ENCODE results near the gene HSPA1A. TPM values are rescaled to one million over a fixed set of nuclear protein-coding genes. Genes with fewer than 3 reads are reported as not detected.

HSPA1A gene
- total RNA-seq, 6 experiments from 2014 or later: 78.5 to 102 (median 84.7) TPM

- no peak for DNase-seq
- no peak for TF ChIP-seq CTCF (IDR thresholded peaks at IDR 0.05)
- Mint-ChIP-seq H3K36me3 (ENCODE audit: low read depth) (no peaks in the 10 kb centered on the region), H3K9me3 (no peaks in the 10 kb centered on the region), H3K27me3 (ENCODE audit: insufficient read depth) (peaks cover 6% of the 10 kb centered on the region), H3K27ac (no peak overlapping the region), H3K4me3 (no peak overlapping the region), H3K4me1 (ENCODE audit: low read depth) (peaks cover 25% of the 10 kb centered on the region)
These were observed 50.1 kb downstream of the HSPA1A start for GRCh38 chr6:31865205-31866118.

Other genes starting within 250 kb of the HSPA1A start
- gene LTA, start 243.3 kb upstream of the HSPA1A start, total RNA-seq (2021; fragmentation: NEBNext Ultra II Directional; extraction: Animal tissue kit (Norgen Biotek cat#: 25700)): not detected
- under 1 TPM; 0.12 to 0.41 (median 0.23) TPM for gene TNF, start 240.0 kb upstream of the HSPA1A start, total RNA-seq (2021; fragmentation: NEBNext Ultra II Directional; extraction: Animal tissue kit (Norgen Biotek cat#: 25700))
- gene LTB, start 233.1 kb upstream of the HSPA1A start, total RNA-seq (2021; fragmentation: NEBNext Ultra II Directional; extraction: Animal tissue kit (Norgen Biotek cat#: 25700)): under 1 TPM in 1 of 6 experiments, not detected in 5; 0.38 TPM
- not detected for gene LST1, start 229.3 kb upstream of the HSPA1A start, total RNA-seq (2021; fragmentation: NEBNext Ultra II Directional; extraction: Animal tissue kit (Norgen Biotek cat#: 25700))
- gene NCR3, start 222.5 kb upstream of the HSPA1A start, total RNA-seq (2021; fragmentation: NEBNext Ultra II Directional; extraction: Animal tissue kit (Norgen Biotek cat#: 25700)): not detected
- not detected for gene AIF1, start 200.3 kb upstream of the HSPA1A start, total RNA-seq (2021; fragmentation: NEBNext Ultra II Directional; extraction: Animal tissue kit (Norgen Biotek cat#: 25700))
- 100 to 1,000 TPM; 216 to 259 (median 231) TPM for gene PRRC2A, start 194.8 kb upstream of the HSPA1A start, total RNA-seq (2021; fragmentation: NEBNext Ultra II Directional; extraction: Animal tissue kit (Norgen Biotek cat#: 25700))
- gene BAG6, start 162.9 kb upstream of the HSPA1A start, total RNA-seq (2021; fragmentation: NEBNext Ultra II Directional; extraction: Animal tissue kit (Norgen Biotek cat#: 25700)): 100 to 1,000 TPM; 247 to 273 (median 262) TPM
- 1 to 10 TPM; 2.4 to 4.3 (median 2.8) TPM for gene APOM, start 159.6 kb upstream of the HSPA1A start, total RNA-seq (2021; fragmentation: NEBNext Ultra II Directional; extraction: Animal tissue kit (Norgen Biotek cat#: 25700))
- 10 to 100 TPM; 13.4 to 16.2 (median 14.9) TPM for gene C6orf47, start 154.8 kb upstream of the HSPA1A start, total RNA-seq (2021; fragmentation: NEBNext Ultra II Directional; extraction: Animal tissue kit (Norgen Biotek cat#: 25700))
- gene GPANK1, start 150.5 kb upstream of the HSPA1A start, total RNA-seq (2021; fragmentation: NEBNext Ultra II Directional; extraction: Animal tissue kit (Norgen Biotek cat#: 25700)): 10 to 100 TPM; 11.6 to 14.9 (median 13.0) TPM
- gene CSNK2B, start 149.5 kb upstream of the HSPA1A start, total RNA-seq (2021; fragmentation: NEBNext Ultra II Directional; extraction: Animal tissue kit (Norgen Biotek cat#: 25700)): 100 to 1,000 TPM; 200 to 255 (median 225) TPM
- gene LY6G5B, start 145.6 kb upstream of the HSPA1A start, total RNA-seq (2021; fragmentation: NEBNext Ultra II Directional; extraction: Animal tissue kit (Norgen Biotek cat#: 25700)): 1 to 10 TPM; 4.6 to 6.0 (median 5.3) TPM
- gene LY6G5C, start 134.5 kb upstream of the HSPA1A start, total RNA-seq (2021; fragmentation: NEBNext Ultra II Directional; extraction: Animal tissue kit (Norgen Biotek cat#: 25700)): 1 to 10 TPM; 2.2 to 2.9 (median 2.8) TPM
- gene ABHD16A, start 112.2 kb upstream of the HSPA1A start, total RNA-seq (2021; fragmentation: NEBNext Ultra II Directional; extraction: Animal tissue kit (Norgen Biotek cat#: 25700)): 10 to 100 TPM; 27.4 to 39.6 (median 32.0) TPM
- gene LY6G6F, start 108.7 kb upstream of the HSPA1A start, total RNA-seq (2021; fragmentation: NEBNext Ultra II Directional; extraction: Animal tissue kit (Norgen Biotek cat#: 25700)): not detected
- gene LY6G6D, start 100.2 kb upstream of the HSPA1A start, total RNA-seq (2021; fragmentation: NEBNext Ultra II Directional; extraction: Animal tissue kit (Norgen Biotek cat#: 25700)): not detected
- not detected for gene LY6G6C, start 93.8 kb upstream of the HSPA1A start, total RNA-seq (2021; fragmentation: NEBNext Ultra II Directional; extraction: Animal tissue kit (Norgen Biotek cat#: 25700))
- gene MPIG6B, start 92.2 kb upstream of the HSPA1A start, total RNA-seq (2021; fragmentation: NEBNext Ultra II Directional; extraction: Animal tissue kit (Norgen Biotek cat#: 25700)): not detected
- 10 to 100 TPM; 44.0 to 47.8 (median 46.0) TPM for gene DDAH2, start 86.2 kb upstream of the HSPA1A start, total RNA-seq (2021; fragmentation: NEBNext Ultra II Directional; extraction: Animal tissue kit (Norgen Biotek cat#: 25700))
- gene CLIC1, start 79.0 kb upstream of the HSPA1A start, total RNA-seq (2021; fragmentation: NEBNext Ultra II Directional; extraction: Animal tissue kit (Norgen Biotek cat#: 25700)): 100 to 1,000 TPM; 638 to 833 (median 745) TPM
- gene MSH5, start 75.5 kb upstream of the HSPA1A start, total RNA-seq (2021; fragmentation: NEBNext Ultra II Directional; extraction: Animal tissue kit (Norgen Biotek cat#: 25700)): 10 to 100 TPM in 4 of 6 experiments, 1 to 10 TPM in 2; 7.4 to 14.8 (median 12.6) TPM
- 1 to 10 TPM in 5 of 6 experiments, under 1 TPM in 1; 0.91 to 2.4 (median 1.3) TPM for gene SAPCD1, start 52.9 kb upstream of the HSPA1A start, total RNA-seq (2021; fragmentation: NEBNext Ultra II Directional; extraction: Animal tissue kit (Norgen Biotek cat#: 25700))
- gene VWA7, start 38.2 kb upstream of the HSPA1A start, total RNA-seq (2021; fragmentation: NEBNext Ultra II Directional; extraction: Animal tissue kit (Norgen Biotek cat#: 25700)): under 1 TPM; 0.24 to 0.83 (median 0.64) TPM
- gene VARS1, start 19.8 kb upstream of the HSPA1A start, total RNA-seq (2021; fragmentation: NEBNext Ultra II Directional; extraction: Animal tissue kit (Norgen Biotek cat#: 25700)): 100 to 1,000 TPM; 117 to 144 (median 127) TPM
- 10 to 100 TPM; 31.8 to 48.5 (median 43.4) TPM for gene LSM2, start 8.6 kb upstream of the HSPA1A start, total RNA-seq (2021; fragmentation: NEBNext Ultra II Directional; extraction: Animal tissue kit (Norgen Biotek cat#: 25700))
- gene HSPA1L, start 260 bp upstream of the HSPA1A start, total RNA-seq (2021; fragmentation: NEBNext Ultra II Directional; extraction: Animal tissue kit (Norgen Biotek cat#: 25700)): 1 to 10 TPM; 1.2 to 1.9 (median 1.6) TPM
- gene HSPA1B, start 12.2 kb downstream of the HSPA1A start, total RNA-seq (2021; fragmentation: NEBNext Ultra II Directional; extraction: Animal tissue kit (Norgen Biotek cat#: 25700)): 100 to 1,000 TPM in 2 of 6 experiments, 10 to 100 TPM in 4; 95.5 to 116 (median 98.9) TPM
- gene NEU1, start 47.3 kb downstream of the HSPA1A start, total RNA-seq (2021; fragmentation: NEBNext Ultra II Directional; extraction: Animal tissue kit (Norgen Biotek cat#: 25700)): 10 to 100 TPM; 35.8 to 48.6 (median 40.9) TPM
- gene SLC44A4, start 63.5 kb downstream of the HSPA1A start, total RNA-seq (2021; fragmentation: NEBNext Ultra II Directional; extraction: Animal tissue kit (Norgen Biotek cat#: 25700)): under 1 TPM in 1 of 6 experiments, not detected in 5; 0.10 TPM
- gene EHMT2, start 82.2 kb downstream of the HSPA1A start, total RNA-seq (2021; fragmentation: NEBNext Ultra II Directional; extraction: Animal tissue kit (Norgen Biotek cat#: 25700)): 10 to 100 TPM; 43.4 to 47.4 (median 45.9) TPM
- gene ZBTB12, start 86.5 kb downstream of the HSPA1A start, total RNA-seq (2021; fragmentation: NEBNext Ultra II Directional; extraction: Animal tissue kit (Norgen Biotek cat#: 25700)): 1 to 10 TPM; 7.3 to 9.0 (median 8.3) TPM
- under 1 TPM in 4 of 6 experiments, not detected in 2; 0.24 to 0.43 (median 0.43) TPM for gene C2, start 112.2 kb downstream of the HSPA1A start, total RNA-seq (2021; fragmentation: NEBNext Ultra II Directional; extraction: Animal tissue kit (Norgen Biotek cat#: 25700))
- 1 to 10 TPM in 2 of 6 experiments, under 1 TPM in 3, not detected in 1; 0.33 to 1.3 (median 0.81) TPM for gene CFB, start 130.6 kb downstream of the HSPA1A start, total RNA-seq (2021; fragmentation: NEBNext Ultra II Directional; extraction: Animal tissue kit (Norgen Biotek cat#: 25700))
- 10 to 100 TPM; 63.4 to 87.0 (median 78.7) TPM for gene NELFE, start 143.4 kb downstream of the HSPA1A start, total RNA-seq (2021; fragmentation: NEBNext Ultra II Directional; extraction: Animal tissue kit (Norgen Biotek cat#: 25700))
- 10 to 100 TPM; 74.0 to 83.3 (median 77.8) TPM for gene SKIC2, start 143.6 kb downstream of the HSPA1A start, total RNA-seq (2021; fragmentation: NEBNext Ultra II Directional; extraction: Animal tissue kit (Norgen Biotek cat#: 25700))
- gene DXO, start 156.6 kb downstream of the HSPA1A start, total RNA-seq (2021; fragmentation: NEBNext Ultra II Directional; extraction: Animal tissue kit (Norgen Biotek cat#: 25700)): 10 to 100 TPM; 14.1 to 20.5 (median 16.5) TPM
- gene C4A, start 166.5 kb downstream of the HSPA1A start, total RNA-seq (2021; fragmentation: NEBNext Ultra II Directional; extraction: Animal tissue kit (Norgen Biotek cat#: 25700)): 1 to 10 TPM; 1.2 to 3.2 (median 2.0) TPM
- 1 to 10 TPM; 1.5 to 2.5 (median 2.0) TPM for gene C4B, start 199.3 kb downstream of the HSPA1A start, total RNA-seq (2021; fragmentation: NEBNext Ultra II Directional; extraction: Animal tissue kit (Norgen Biotek cat#: 25700))
- gene CYP21A2, start 222.9 kb downstream of the HSPA1A start, total RNA-seq (2021; fragmentation: NEBNext Ultra II Directional; extraction: Animal tissue kit (Norgen Biotek cat#: 25700)): under 1 TPM in 1 of 6 experiments, not detected in 5; 0.17 TPM

All from HFFc6 (cell line).